Stimulated activated CD4-positive, alpha-beta T cell treated with anti-CD3 and anti-CD28 coated beads, Interleukin-4, amount 100 ng/mL, for 4 hours (primary cell): ENCODE data around the gene ATP5PB.

Experiments
- DNase-seq, 2 experiments: peaks; one replicate each; pipeline ENCODE4 v3.0.0-alpha.2; 2020

The ATP5PB gene

DNA sequence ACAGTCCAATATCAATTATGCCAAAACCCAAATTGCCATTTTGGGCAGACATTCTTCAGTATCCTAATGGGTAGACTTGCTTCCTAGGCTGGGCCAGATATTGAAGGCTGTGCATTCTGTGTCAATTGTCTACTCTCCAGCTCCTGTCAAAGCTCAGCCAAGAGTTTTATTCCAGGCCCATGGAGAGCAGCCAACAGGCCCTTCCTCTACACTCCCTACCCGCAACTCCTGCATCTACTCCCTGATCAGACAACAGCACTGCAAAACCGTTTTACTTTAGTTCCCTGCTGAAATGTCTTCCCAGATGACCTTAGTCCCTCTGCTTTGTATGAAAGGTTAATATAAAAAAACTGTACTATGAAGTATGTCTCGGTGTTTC, 60.7 kb downstream of the ATP5PB start:
- DNase-seq: no peak

DNA sequence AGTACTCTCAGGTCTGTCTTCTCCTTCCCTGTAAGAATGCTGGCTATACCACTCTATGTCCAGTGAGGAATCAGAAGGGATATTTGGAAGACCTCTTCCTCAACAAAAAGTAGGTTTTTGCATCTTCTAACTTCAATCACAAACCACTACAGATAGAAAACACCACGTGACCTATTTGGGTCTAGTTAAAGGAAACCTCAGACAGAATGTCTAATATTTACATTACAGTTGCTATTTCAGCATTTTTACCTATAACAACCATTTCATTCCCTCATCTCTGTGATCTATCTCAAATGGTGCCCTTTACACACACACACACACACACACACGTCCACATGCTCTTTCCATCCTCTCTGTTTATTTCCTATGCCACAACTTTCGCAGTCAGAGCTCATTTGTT, 62.1 kb downstream of the ATP5PB start:
- no peak for DNase-seq
